ENCODE results near the gene FBXL5.

DNA sequence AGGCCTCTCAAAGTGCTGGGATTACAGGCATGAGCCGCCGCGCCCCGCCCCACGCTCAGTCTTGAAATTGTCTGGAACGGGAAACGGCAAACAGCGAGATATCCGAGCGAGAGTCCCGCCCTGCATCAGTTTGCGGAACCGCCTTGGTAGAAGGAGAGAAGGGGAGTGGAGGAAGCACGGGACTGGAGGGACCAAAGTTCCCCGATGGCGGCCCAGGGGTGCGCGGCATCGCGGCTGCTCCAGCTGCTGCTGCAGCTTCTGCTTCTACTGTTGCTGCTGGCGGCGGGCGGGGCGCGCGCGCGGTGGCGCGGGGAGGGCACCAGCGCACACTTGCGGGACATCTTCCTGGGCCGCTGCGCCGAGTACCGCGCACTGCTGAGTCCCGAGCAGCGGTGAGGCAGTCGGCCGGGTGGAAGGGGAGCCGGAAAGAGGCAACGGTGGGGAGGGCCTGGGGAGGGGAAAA lies 47.8 kb upstream of the FBXL5 start, which contains the start of gene BST1:
- TF ChIP-seq, protein P1, sequence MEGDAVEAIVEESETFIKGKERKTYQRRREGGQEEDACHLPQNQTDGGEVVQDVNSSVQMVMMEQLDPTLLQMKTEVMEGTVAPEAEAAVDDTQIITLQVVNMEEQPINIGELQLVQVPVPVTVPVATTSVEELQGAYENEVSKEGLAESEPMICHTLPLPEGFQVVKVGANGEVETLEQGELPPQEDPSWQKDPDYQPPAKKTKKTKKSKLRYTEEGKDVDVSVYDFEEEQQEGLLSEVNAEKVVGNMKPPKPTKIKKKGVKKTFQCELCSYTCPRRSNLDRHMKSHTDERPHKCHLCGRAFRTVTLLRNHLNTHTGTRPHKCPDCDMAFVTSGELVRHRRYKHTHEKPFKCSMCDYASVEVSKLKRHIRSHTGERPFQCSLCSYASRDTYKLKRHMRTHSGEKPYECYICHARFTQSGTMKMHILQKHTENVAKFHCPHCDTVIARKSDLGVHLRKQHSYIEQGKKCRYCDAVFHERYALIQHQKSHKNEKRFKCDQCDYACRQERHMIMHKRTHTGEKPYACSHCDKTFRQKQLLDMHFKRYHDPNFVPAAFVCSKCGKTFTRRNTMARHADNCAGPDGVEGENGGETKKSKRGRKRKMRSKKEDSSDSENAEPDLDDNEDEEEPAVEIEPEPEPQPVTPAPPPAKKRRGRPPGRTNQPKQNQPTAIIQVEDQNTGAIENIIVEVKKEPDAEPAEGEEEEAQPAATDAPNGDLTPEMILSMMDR (conservative IDR thresholded peaks at IDR 0.05; ENCODE audit: low read length), result no peak
- TF ChIP-seq EZH2phosphoT487 (IDR thresholded peaks at IDR 0.05; ENCODE audit: borderline replicate concordance), result no peak
